OCI-LY7 (cell line): ENCODE data around the gene KRTAP2-4. TPM values are rescaled to one million over a fixed set of nuclear protein-coding genes. Genes with fewer than 3 reads are reported as not detected.

Experiments
- BruUV-seq: library from RNA; stranded (reverse); fragments of 400-500 nt; replicated peaks from 2 replicates; lab custom pipeline; 2021; lab: Mats Ljungman, UMichigan
- CTCF ChIA-PET: fragments of 300-600 bp; sonication (Branson Sonifier 250); formaldehyde crosslinking; loops from one replicate; lab custom pipeline; 2022; ENCODE audit warnings: antibody characterized with exemption; ENCODE audit not compliant: unreplicated experiment; lab: Charles Lee
- POLR2A ChIA-PET: fragments of 300-600 bp; sonication (Branson Sonifier 250); formaldehyde crosslinking; loops from one replicate; lab custom pipeline; 2022; ENCODE audit warnings: antibody characterized with exemption; lab: Charles Lee
- DNase-seq: peaks from one replicate; pipeline ENCODE4 v3.0.0-alpha.2; 2015; ENCODE audit warnings: low spot score
- H2AFZ ChIP-seq: fragments of 200-600 bp; sonication (generic), shearing (Covaris generic); 2 replicates; pipeline ENCODE4 v1.6.1; 2014; ENCODE audit warnings: mild to moderate bottlenecking, antibody characterized with exemption, low read length, moderate library complexity
- H3K27ac ChIP-seq: fragments of 200-600 bp; sonication (generic); 2 replicates; pipeline ENCODE4 v1.5.1; 2014; ENCODE audit warnings: mixed run types, low read depth, mild to moderate bottlenecking, moderate library complexity, low read length, inconsistent platforms; ENCODE audit not compliant: poor library complexity, severe bottlenecking
- H3K36me3 ChIP-seq: fragments of 200-600 bp; sonication (generic); 2 replicates; pipeline ENCODE4 v1.6.1; 2014; ENCODE audit warnings: mild to moderate bottlenecking, antibody characterized with exemption, low read length, moderate library complexity, mixed read lengths; ENCODE audit not compliant: insufficient read depth
- H3K4me1 ChIP-seq: fragments of 200-600 bp; sonication (generic); 2 replicates; pipeline ENCODE4 v1.5.1; 2014; ENCODE audit warnings: mild to moderate bottlenecking, low read length; ENCODE audit not compliant: insufficient read depth, poor library complexity, severe bottlenecking
- H3K4me2 ChIP-seq: fragments of 200-600 bp; sonication (generic); 2 replicates; pipeline ENCODE4 v1.6.1; 2014; ENCODE audit warnings: mild to moderate bottlenecking, low read length
- H3K4me3 ChIP-seq: fragments of 200-600 bp; sonication (generic); 2 replicates; pipeline ENCODE4 v1.5.1; 2014; ENCODE audit warnings: mild to moderate bottlenecking, low read depth, low read length; ENCODE audit not compliant: poor library complexity, severe bottlenecking
- H3K79me2 ChIP-seq: fragments of 200-600 bp; sonication (generic); 2 replicates; pipeline ENCODE4 v1.6.1; 2016; ENCODE audit warnings: low read depth, mild to moderate bottlenecking, low read length, moderate library complexity, mixed read lengths; ENCODE audit not compliant: insufficient read depth
- H3K9me2 ChIP-seq: fragments of 200-600 bp; sonication (generic); 2 replicates; pipeline ENCODE4 v1.6.1; 2016; ENCODE audit warnings: mild to moderate bottlenecking, low read length, mixed read lengths; ENCODE audit not compliant: insufficient read depth
- H3K9me3 ChIP-seq: fragments of 200-600 bp; sonication (generic); 2 replicates; pipeline ENCODE4 v1.6.1; 2014; ENCODE audit warnings: mild to moderate bottlenecking, mixed run types, low read length, mixed read lengths
- H4K20me1 ChIP-seq: fragments of 200-600 bp; sonication (generic); 2 replicates; pipeline ENCODE4 v1.6.1; 2014; ENCODE audit warnings: mild to moderate bottlenecking, antibody characterized with exemption, low read length, moderate library complexity, mixed read lengths; ENCODE audit not compliant: insufficient read depth
- EZH2phosphoT487 ChIP-seq: fragments of 200-600 bp; sonication (generic); IDR thresholded peaks from 2 replicates; pipeline ENCODE4 v1.6.1; 2018; ENCODE audit warnings: low read depth, borderline replicate concordance, mild to moderate bottlenecking, mixed run types, antibody characterized with exemption, low read length, moderate library complexity, mixed read lengths
- intact Hi-C: fragments of 100-400 bp; cut with micrococcal nuclease; formaldehyde crosslinking; loops from one replicate; pipeline ENCODE4 v1.10.0; 2022; ENCODE audit not compliant: unreplicated experiment
- total RNA-seq, 2 experiments: library from RNA; depleted of rRNA in 1 of 2; stranded (reverse); fragments of >200 nt in 1 of 2; shearing (Covaris generic) in 1 of 2; gene quantifications; 2 replicates each; pipeline ENCODE4 v1.2.3, GENCODE V29; 2014 to 2022
- TF ChIP-seq, protein P1 (sequence below): fragments of 200-600 bp; sonication (generic); conservative IDR thresholded peaks from 2 replicates; pipeline ENCODE4 v1.5.1; 2014; ENCODE audit warnings: mild to moderate bottlenecking, antibody characterized with exemption, low read length, moderate library complexity, mixed read lengths

The KRTAP2-4 gene
- total RNA-seq, 2 experiments from 2014 or later, result not detected

DNA sequence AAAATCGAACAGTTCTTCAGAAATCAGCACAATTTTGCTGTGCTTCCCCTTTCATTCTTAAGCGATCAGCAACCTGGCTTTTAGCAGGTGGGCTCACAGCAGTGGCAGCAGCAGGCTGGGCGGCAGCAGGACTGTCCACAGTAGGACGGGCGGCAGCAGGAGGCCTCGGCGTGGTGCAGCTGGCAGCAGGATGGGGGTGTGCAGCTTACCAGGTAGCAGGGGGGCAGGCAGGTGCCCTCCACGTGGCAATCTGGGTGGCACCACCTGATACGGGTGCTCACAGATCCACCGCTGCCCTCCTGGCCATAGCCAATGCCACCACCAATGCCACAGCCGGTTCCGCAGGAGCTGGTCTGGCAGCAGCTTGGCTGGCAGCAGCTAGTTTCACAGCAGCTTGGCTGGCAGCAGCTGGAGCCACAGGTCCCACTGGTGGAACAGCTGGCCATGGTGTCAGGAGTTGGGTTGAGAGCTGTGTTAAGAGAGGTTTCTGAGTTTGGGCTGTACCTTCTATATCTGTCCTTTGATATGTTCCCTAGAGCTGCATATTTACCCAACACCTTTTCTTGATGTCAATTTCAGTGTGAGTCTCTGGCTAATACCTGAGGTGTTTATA is 35.9 kb downstream of the KRTAP2-4 start, which contains the start of gene KRTAP1-4:
TSS of gene KRTAP1-4 (minus strand) at position 563 of the 613 bp plus-strand sequence. CDS start at position 446, 117 bp downstream.
- H3K4me2 ChIP-seq, result no peak within 1 kb of the TSS
- no peak within 1 kb of the TSS for H3K4me3 ChIP-seq
- no peak for TF ChIP-seq EZH2phosphoT487
- TF ChIP-seq, protein P1, sequence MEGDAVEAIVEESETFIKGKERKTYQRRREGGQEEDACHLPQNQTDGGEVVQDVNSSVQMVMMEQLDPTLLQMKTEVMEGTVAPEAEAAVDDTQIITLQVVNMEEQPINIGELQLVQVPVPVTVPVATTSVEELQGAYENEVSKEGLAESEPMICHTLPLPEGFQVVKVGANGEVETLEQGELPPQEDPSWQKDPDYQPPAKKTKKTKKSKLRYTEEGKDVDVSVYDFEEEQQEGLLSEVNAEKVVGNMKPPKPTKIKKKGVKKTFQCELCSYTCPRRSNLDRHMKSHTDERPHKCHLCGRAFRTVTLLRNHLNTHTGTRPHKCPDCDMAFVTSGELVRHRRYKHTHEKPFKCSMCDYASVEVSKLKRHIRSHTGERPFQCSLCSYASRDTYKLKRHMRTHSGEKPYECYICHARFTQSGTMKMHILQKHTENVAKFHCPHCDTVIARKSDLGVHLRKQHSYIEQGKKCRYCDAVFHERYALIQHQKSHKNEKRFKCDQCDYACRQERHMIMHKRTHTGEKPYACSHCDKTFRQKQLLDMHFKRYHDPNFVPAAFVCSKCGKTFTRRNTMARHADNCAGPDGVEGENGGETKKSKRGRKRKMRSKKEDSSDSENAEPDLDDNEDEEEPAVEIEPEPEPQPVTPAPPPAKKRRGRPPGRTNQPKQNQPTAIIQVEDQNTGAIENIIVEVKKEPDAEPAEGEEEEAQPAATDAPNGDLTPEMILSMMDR, result no peak
- no peak within 1 kb of the TSS for H3K27ac ChIP-seq
- no peak within 1 kb of the TSS for H2AFZ ChIP-seq
- H3K4me1 ChIP-seq, result no peaks in the 10 kb centered on the region
- DNase-seq, result no peak
- H3K9me2 ChIP-seq, result no peaks in the 10 kb centered on the region
- no peaks in the 10 kb centered on the region for H3K79me2 ChIP-seq
- ChIA-PET CTCF (no interaction called here), POLR2A (no interaction called here)
- no TSS peak for BruUV-seq
- H3K36me3 ChIP-seq, result no peaks in the 10 kb centered on the region
- no peaks in the 10 kb centered on the region for H4K20me1 ChIP-seq
- intact Hi-C loops, result no loop called here
- H3K9me3 ChIP-seq, result no peaks in the 10 kb centered on the region

DNA sequence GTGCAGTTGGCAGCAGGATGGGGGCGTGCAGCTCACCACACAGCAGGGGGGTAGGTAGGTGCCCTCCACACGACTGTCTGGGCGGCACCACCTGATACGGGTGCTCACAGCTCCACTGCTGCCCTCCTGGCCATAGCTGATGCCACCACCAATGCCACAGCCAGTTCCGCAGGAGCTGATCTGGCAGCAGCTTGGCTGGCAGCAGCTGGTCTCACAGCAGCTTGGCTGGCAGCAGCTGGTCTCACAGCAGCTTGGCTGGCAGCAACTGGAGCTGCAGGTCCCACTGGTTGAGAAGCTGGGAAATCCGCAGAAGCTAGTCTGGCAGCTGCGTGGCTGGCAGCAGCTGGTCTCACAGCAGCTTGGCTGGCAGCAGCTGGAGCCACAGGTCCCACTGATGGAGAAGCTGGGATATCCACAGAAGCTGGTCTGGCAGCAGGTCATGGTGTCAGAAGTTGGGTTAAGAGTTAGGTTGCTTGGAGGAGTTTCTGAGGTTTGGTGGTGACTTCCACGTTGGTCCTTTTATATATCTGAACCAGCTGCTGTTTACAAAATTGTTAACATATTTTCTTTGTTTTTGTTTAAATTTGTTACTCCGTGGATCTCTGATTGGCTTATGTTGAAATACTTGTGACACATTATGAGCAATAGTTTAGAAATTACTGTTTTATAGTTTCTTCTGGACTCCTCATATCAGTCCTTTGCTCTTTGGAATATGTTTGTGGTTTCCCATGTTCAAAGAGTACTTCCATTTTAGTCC is 38.8 kb downstream of the KRTAP2-4 start, which contains the start of gene KRTAP1-5:
TSS of gene KRTAP1-5 (minus strand) at position 494 of the 757 bp plus-strand sequence. CDS start at position 441, 53 bp downstream.
- H2AFZ ChIP-seq, result no peak within 1 kb of the TSS
- no peaks in the 10 kb centered on the region for H3K4me1 ChIP-seq
- intact Hi-C loops, result no loop called here
- no TSS peak for BruUV-seq
- H4K20me1 ChIP-seq, result no peaks in the 10 kb centered on the region
- no peak for DNase-seq
- POLR2A ChIA-PET, result no interaction called here
- H3K4me3 ChIP-seq, result no peak within 1 kb of the TSS
- no peak within 1 kb of the TSS for H3K4me2 ChIP-seq
- no peaks in the 10 kb centered on the region for H3K9me2 ChIP-seq
- no peaks in the 10 kb centered on the region for H3K79me2 ChIP-seq
- TF ChIP-seq, protein P1, result no peak
- no peak for TF ChIP-seq EZH2phosphoT487
- CTCF ChIA-PET, result no interaction called here
- H3K9me3 ChIP-seq, result no peaks in the 10 kb centered on the region
- no peak within 1 kb of the TSS for H3K27ac ChIP-seq
- no peaks in the 10 kb centered on the region for H3K36me3 ChIP-seq

DNA sequence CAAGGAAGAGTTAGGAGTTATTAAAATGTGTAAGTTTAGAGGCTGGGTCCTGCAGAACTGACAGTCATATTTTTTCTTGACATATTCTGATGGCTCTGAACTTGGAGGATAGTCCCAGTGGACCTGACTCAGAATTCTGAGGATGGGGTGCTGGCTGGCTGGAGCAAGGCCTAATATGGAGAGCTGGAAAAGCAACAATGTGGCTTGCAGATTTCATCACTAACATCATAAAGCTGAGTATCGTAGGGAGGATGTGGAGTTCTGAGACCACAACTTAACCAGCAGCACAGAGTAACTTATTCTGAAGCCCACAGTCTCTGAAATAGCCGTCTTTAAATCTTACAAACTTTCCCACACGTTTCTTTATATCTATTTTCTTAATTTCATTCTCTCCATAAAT is 41.0 kb downstream of the KRTAP2-4 start:
- DNase-seq, result no peak
- BruUV-seq, result no TSS peak
- H3K9me3 ChIP-seq, result no peaks in the 10 kb centered on the region
- no peak overlapping the region for H3K27ac ChIP-seq
- H3K9me2 ChIP-seq, result no peaks in the 10 kb centered on the region
- intact Hi-C loops, result no loop called here
- TF ChIP-seq, protein P1, result no peak
- no peak for TF ChIP-seq EZH2phosphoT487
- no peak overlapping the region for H3K4me2 ChIP-seq
- no peaks in the 10 kb centered on the region for H3K4me1 ChIP-seq
- H3K36me3 ChIP-seq, result no peaks in the 10 kb centered on the region
- H3K79me2 ChIP-seq, result no peaks in the 10 kb centered on the region
- no peaks in the 10 kb centered on the region for H4K20me1 ChIP-seq
- ChIA-PET POLR2A (interaction anchor here (0.7 kb wide), 1 partner anchor 19 kb away, joined by 3 read pairs; no protein-coding TSS in a partner anchor), CTCF (no interaction called here)
- no peak overlapping the region for H3K4me3 ChIP-seq
- no peak overlapping the region for H2AFZ ChIP-seq
